ENCODE data around the gene SDHA.

SDHA gene

DNA sequence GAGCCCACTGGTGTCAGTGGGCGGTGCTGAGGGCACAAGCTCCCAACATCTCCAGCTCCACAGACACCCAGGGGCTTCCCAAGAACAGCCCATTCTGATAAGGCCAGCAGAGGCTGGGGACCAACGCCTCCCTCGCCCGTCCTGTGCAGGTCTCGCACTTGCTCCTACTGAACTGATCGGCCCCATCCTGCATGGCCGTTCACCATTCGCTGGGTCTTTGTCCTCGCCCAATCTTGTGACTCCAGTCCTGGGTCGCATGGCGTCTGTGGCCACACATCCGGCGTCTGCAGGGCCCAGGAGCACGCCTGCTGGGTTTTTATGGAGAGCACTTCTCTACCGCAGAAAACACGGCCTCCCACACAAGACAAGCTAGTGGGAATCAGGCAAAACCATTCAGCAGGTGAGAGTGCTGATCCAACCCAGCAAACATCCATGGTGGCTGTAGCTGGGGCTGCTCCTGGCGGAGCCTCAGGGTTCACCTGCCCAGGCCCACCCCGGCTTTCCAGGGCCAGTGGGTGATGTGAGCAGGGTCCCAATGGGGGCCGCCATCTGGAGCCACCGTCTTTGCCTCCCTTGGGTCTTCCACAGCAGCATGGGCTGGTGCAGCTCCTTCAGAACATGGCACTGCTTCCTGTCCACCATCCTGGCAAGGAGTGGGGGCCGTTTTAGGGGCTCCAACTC, 19.5 kb upstream of the SDHA start:
- H3K4me3 ChIP-seq (ENCODE audit: low read depth, low read length), result no peak overlapping the region
- TF ChIP-seq, protein P1, sequence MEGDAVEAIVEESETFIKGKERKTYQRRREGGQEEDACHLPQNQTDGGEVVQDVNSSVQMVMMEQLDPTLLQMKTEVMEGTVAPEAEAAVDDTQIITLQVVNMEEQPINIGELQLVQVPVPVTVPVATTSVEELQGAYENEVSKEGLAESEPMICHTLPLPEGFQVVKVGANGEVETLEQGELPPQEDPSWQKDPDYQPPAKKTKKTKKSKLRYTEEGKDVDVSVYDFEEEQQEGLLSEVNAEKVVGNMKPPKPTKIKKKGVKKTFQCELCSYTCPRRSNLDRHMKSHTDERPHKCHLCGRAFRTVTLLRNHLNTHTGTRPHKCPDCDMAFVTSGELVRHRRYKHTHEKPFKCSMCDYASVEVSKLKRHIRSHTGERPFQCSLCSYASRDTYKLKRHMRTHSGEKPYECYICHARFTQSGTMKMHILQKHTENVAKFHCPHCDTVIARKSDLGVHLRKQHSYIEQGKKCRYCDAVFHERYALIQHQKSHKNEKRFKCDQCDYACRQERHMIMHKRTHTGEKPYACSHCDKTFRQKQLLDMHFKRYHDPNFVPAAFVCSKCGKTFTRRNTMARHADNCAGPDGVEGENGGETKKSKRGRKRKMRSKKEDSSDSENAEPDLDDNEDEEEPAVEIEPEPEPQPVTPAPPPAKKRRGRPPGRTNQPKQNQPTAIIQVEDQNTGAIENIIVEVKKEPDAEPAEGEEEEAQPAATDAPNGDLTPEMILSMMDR (IDR thresholded peaks at IDR 0.05; ENCODE audit: control insufficient read depth, extremely low read depth, insufficient read depth), result no peak
- no peak for DNase-seq (ENCODE audit: low read depth)

DNA sequence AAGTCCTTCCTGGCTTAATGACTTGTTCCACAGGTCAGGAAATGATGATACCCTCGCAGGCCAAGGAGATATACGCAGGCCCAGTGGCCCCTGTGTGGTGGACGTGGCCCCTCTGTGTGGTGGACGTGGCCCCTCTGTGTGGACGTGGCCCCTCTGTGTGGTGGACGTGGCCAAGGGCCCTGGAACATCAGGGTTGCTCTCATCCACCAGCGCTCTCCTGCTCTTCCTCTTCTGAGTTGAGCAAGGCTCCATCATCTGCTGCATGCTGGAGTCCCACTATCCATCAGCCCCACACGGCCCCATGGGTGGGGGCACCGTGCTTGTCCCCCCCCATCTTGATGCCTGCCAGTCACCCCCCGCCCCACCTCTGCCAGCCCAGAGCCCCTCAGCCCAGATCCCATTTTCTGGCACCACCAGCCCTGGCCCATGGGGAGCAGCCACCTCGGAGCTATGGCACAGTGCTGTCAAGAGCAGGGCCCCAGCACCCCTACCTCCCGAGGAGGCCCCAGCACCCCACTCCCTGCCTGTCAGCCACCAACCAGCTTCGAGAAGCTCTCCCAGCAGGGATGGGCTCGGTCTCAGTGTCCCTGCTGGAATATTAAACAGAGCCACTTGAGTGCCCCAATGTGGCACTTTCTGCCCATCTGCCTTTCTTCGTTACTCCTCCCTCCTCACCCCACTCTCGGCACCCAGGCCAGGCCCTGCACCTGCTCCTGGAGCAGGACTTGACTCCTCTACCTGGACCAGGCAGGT, 18.7 kb upstream of the SDHA start:
- no peak for DNase-seq (ENCODE audit: low read depth)
- no peak overlapping the region for H3K4me3 ChIP-seq (ENCODE audit: low read depth, low read length)
- TF ChIP-seq, protein P1 (IDR thresholded peaks at IDR 0.05; ENCODE audit: control insufficient read depth, extremely low read depth, insufficient read depth), result no peak

DNA sequence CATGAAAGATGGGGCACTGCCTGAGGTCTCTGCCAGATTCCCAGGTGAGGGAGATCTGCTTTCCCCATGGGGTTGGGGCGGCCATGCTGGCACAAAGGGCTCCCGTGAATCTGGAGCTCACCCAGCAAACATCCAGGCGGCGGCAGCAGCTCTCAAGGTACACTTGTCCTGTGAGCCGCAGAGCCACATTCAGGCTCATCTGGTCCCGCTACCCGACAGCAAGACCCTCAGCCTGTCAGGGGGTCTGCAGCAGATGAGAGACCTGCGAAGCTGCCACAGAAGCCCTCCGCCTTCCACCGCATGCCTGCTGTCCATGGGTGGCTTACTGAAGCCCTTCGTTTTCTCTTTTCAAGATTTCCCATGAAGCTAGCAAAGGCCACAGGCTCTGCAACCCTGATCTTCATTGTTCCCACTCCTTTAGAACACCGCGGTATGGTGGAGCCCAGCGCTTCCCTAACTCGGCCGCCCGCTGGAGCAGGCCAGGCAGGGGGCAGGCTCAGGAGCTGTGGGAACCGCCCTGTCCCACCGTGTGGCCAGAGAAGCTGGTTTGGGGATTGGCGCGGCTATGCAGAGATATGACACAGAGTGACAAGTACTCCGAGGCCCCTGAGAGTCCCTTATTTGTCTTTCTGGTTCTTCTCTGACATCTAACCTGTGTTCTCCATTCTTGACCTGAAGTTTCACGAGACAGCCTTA, 18.0 kb upstream of the SDHA start:
- no peak overlapping the region for H3K4me3 ChIP-seq (ENCODE audit: low read depth, low read length)
- TF ChIP-seq, protein P1 (IDR thresholded peaks at IDR 0.05; ENCODE audit: control insufficient read depth, extremely low read depth, insufficient read depth), result no peak
- DNase-seq (ENCODE audit: low read depth), result no peak

DNA sequence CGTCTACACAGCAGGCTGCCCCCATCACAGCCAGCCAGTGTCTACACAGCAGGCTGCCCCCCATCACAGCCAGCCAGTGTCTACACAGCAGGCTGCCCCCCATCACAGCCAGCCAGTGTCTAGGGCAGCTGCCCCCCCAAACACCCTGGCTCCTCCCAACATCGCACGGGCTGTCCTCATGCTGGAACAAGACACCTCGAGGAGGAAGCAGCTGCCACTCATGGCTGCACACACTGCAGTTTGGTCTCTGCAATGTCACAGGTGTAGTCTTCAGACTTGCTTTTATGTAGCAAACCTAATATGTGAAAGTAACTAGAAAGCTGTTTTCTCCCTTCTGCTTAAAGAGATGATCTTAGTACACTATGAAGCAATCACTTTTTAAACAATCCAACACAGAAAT, 17.1 kb upstream of the SDHA start:
- no peak for DNase-seq (ENCODE audit: low read depth)
- no peak overlapping the region for H3K4me3 ChIP-seq (ENCODE audit: low read depth, low read length)
- TF ChIP-seq, protein P1 (IDR thresholded peaks at IDR 0.05; ENCODE audit: control insufficient read depth, extremely low read depth, insufficient read depth), result no peak

DNA sequence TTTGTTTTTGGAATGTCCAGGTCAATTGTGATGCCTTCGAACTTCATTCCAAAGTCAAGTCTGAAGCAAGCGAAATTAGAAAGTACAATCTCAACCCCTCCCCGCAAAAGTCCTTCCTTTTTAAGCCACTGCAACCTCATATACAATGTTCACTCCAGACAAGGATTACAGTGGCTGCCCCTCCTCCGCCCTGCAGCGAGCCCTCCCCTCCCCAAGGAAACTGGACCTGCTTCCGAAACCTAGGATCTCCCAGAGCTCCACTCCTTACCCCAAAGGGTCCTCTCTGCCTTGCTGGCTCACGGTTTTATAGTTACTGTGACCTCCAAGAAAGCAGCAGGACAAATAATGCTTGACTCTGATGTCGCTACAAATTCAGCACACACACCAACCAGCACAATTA, 16.4 kb upstream of the SDHA start:
- H3K4me3 ChIP-seq (ENCODE audit: low read depth, low read length), result no peak overlapping the region
- TF ChIP-seq, protein P1 (IDR thresholded peaks at IDR 0.05; ENCODE audit: control insufficient read depth, extremely low read depth, insufficient read depth), result no peak
- no peak for DNase-seq (ENCODE audit: low read depth)

DNA sequence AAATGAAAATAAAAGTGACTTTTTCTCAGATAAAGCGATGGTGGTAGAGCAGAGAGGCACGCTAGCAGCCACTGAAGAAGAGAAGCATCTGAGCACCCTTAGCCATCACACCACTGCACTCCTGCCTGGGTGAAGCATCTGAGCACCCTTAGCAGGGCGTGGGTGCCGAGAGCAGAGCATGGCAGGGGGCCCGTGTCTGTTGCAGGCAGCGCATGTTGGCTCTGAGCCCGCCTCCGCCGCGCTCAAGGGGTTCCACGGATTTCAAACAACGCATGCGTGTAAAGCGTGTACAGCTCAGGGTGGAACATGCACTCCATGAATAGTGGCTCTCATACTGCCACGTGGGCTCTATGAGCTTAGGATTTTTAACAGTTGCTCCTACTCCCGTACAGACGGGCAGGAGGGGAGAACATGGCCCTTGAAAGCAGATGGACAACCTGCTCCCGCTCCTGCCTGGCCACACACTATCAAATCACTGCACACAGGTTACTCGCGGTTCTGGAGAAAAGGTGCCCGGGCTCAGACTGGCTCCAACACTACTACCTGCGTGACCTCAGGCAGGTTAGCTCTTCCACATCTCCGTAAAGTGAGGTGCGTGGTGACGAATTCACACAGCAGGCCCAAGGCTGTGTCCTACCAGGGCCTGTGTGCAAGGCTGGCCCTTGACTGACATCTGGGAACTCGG, 14.7 kb upstream of the SDHA start:
- no peak for DNase-seq (ENCODE audit: low read depth)
- no peak overlapping the region for H3K4me3 ChIP-seq (ENCODE audit: low read depth, low read length)
- TF ChIP-seq, protein P1 (IDR thresholded peaks at IDR 0.05; ENCODE audit: control insufficient read depth, extremely low read depth, insufficient read depth), result no peak

Measured in LNCaP clone FGC (cell line).